EH (cell line): ENCODE results near the gene PNLIPRP3.
"Not testable (repeated sequence)": the region's sequence is repeated elsewhere in the genome, so short reads cannot be mapped to it uniquely, and the experiment has no call there.

ENCODE experiments used
- DNase-seq: peaks from one replicate; pipeline ENCODE4 v3.0.0-alpha.2; 2015; ENCODE audit warnings: low read depth

The PNLIPRP3 gene

DNA sequence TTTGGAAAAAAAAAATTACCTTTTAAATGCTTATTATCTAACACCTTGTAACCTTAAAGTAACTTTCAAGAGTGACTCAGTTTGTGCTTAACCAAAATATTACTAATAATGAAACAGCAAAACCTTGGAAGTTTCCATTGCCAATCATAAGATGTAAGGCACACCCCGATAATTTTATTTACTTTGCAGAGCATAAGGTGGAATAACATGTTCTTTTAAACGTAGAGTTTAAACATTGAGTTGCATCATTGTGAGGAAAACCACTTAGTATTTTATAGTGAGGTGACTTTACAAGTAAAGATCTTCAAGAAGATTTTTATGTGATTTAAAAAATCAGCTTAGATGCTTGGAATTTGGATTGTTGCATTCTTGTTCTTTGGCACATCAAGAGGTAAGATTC is at the start of gene PNLIPRP3:
Gene PNLIPRP3 (plus strand): TSS at position 177 of the 400 bp plus-strand sequence. CDS start 166 bp downstream, at position 343.
- no peak for DNase-seq

- no peak for DNase-seq
Observed at GRCh38 chr10:116382290-116382689, 45.4 kb upstream of the PNLIPRP3 start.

DNA sequence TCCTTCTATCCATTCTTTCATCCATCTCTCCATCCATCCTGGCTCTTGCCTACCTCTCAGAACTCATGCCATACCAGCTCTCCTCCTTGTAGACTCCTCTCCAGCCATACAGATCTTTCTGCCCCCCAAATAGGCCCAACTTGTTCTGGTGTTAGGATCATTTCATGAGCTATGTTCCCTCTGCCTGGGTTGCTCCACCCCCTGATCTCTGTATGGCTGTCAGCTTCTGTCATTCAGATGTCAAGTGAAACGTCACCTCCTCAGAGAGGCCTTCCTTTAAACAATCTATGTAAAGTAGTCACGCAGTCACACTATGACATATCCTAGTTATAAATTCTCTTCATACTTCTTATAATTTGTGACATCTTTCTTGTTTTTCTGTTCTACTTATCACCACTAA is 42.3 kb upstream of the PNLIPRP3 start:
- no peak for DNase-seq

DNA sequence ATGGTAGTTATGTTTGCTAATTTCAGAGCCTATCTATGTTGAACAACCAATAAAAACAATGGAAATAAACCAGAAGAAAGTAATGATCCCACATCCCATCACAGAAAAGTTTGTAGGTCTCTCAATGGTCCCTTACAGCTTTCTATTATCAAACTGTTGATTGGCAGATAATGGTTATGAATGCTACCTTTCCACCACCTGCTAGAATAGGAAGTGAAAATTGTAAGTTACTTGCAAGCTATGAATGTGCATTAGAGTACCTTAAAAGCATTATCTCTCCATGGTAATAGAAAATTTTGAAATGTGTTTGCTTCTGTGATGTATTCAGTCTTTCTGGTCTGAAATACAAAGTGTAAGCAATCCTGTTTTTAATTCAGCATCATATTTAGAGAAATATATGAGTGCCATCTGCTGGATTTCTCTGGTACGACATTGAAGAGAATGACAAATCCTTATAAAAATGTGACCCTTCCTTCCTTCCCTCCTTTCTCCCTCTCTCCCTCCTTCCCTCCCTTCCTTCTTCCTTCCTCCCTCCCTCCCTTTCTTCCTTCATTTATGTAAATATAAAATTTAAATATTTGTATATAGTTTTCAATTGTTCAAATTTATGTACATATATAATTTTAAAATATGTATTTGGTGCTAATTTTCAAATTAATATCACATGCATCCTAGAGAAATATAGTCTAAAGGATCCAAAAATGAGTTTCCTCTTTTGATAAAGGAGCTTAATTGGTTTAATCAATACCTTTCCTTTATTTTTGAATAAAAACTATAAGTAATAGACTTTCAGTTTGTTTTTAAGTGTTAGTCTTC is 41.4 kb upstream of the PNLIPRP3 start:
- peak; percentile 40 for DNase-seq

- not testable (repeated sequence) for DNase-seq
Observed at GRCh38 chr10:116393246-116393831, 34.3 kb upstream of the PNLIPRP3 start.

- DNase-seq: no peak
Observed at GRCh38 chr10:116395223-116395985, 32.2 kb upstream of the PNLIPRP3 start.

GRCh38 chr10:116398224-116398623 is 29.4 kb upstream of the PNLIPRP3 start:
- DNase-seq: no peak

- DNase-seq: no peak
Observed at GRCh38 chr10:116402858-116403257, 24.8 kb upstream of the PNLIPRP3 start.

GRCh38 chr10:116403740-116404250 is 23.9 kb upstream of the PNLIPRP3 start:
- DNase-seq: peak; percentile 3

DNA sequence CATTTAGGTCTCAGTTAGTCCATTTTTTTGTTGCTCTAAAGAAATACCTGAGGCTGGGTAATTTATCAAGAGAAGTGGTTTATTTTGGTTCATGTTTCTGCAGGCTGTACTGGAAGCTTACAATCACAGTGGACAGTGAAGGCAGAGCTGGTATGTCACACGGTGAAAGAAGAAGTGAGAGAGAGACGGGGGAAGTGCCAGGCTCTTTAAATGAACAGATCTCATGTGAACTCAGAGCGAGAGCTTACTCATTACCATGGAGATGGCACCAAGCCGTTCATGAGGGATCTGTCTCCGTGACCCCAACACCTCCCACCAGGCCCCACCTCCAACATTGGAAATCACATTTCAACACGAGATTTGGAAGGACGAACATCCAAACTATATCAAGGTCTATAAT is 18.9 kb upstream of the PNLIPRP3 start:
- no peak for DNase-seq

DNA sequence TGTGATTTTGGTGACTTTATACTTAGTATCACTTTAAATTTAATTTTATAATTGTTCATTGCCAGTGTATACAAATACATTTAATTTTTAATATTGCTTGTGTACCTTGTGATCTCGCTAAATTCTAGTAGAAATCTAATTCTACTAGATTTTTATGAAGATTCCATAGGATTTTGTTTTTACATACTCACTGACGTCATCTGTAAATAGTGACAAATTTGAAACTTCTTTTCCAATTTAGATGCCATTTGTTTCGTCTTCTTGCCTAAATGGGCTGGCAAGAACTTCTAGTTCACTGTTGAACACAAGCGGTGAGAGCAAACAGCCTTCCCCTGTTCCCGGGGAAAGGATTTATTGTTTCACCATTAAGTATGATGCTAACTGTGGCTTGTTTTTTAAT is 17.3 kb upstream of the PNLIPRP3 start:
- no peak for DNase-seq

DNA sequence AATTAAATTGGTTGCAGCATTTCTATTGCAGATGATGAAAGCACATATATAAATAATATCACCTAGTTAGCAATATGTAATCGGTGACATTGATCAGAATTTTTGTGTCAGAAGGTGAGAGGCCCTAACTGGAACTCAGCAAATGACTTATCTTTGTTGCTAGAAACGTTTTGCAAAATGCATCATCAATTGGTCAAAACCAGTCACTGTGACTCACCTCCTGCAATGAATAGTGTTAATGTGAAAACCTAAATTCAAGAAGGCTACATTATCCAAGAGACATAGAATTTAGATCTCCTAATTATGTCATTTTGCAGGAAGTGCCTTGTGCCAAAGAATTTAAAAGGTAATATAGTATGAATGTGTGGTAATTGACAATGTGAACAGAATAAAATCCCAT is 9.8 kb upstream of the PNLIPRP3 start:
- DNase-seq: no peak

DNA sequence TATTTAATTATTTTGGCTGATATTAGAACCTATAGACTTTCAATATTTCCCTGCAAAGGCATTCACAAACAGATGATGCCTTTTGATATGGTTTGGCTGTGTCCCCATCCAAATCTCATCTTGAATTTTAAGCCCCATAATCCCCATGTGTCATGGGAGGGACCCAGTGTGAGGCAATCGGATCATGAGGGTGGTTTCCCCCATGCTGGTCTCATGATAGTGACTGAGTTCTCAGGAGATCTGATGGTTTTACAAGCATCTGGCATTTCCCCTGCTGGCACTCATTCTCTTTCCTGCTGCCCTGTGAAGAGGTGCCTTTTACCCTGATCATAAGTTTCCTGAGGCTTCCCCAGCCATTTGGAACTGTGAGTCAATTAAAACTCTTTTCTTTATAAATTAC is 9.3 kb upstream of the PNLIPRP3 start:
- DNase-seq: no peak

- DNase-seq: no peak
Observed at GRCh38 chr10:116421815-116422214, 5.8 kb upstream of the PNLIPRP3 start.

- DNase-seq: no peak
Observed at GRCh38 chr10:116429288-116429977, 1.8 kb downstream of the PNLIPRP3 start.

DNA sequence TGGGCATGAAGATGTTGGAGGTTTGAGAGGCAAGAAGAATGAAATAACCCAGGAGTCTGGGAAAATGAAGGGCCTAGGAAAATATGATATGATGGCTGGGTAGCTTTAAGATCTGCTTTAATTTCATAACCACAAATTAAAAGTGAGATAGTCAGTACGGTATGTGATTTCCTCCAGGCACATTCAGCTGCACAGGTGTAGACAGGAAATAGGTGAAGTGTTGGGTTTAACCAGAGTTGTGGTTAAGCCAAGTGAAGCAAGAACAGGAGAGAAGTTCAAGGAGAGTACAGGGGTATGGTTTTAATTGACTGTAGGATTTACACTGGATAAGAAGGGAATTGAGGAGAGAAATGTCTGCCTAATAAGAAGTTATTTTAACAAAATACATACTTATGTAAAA is 2.6 kb downstream of the PNLIPRP3 start:
- DNase-seq: no peak

DNA sequence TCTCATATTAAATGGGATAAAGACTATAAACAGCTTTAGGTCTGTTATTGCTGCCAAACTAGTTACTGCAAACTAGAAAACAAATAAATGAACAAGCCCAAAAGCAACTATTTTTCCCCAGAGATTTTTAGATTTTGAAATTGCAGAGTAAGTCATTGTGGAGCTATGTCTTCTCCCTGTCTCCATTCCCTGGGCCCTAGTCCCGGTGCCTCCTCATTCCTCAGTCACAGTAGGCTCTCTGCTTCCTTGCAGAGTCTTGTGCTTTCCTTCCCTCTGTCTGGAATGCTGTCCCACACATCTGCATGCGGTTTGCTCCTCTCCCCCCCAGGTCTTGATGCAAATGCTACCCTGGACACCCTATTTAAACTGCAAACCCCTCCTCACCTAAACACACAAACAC is 4.0 kb downstream of the PNLIPRP3 start:
- no peak for DNase-seq

GRCh38 chr10:116437076-116437692 is 9.5 kb downstream of the PNLIPRP3 start:
- no peak for DNase-seq

DNA sequence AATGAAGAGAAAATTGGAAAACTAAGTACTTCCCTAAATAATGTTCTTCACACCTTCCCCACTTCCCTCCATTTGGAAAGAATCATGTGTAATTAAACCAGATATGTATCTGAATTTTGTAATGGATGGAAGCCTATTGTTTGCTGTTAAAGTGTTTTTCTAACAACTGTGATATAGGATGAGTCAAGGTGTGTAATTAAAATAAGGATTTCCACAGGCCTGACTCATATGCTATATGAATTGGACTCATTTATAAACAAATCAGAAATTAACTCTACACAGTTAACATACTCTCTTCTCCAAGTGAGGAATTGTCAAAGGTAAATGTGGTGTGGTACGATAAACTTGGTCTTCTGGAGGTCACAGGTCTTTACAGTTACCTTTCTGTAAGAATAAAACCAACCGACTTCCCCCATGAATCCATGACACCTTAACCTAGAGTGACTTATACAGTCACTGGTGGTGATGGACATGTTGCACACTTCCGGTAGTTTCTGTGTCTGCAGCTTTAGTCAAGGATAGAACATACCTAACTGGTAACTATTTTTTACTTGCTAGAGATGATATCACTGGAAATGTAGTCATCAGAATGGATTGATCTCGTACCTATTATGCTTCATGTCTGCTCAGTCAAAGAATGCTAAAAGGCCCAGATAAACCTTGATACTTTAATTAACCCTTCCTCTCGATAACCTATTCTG is 12.8 kb downstream of the PNLIPRP3 start:
- DNase-seq: no peak

DNA sequence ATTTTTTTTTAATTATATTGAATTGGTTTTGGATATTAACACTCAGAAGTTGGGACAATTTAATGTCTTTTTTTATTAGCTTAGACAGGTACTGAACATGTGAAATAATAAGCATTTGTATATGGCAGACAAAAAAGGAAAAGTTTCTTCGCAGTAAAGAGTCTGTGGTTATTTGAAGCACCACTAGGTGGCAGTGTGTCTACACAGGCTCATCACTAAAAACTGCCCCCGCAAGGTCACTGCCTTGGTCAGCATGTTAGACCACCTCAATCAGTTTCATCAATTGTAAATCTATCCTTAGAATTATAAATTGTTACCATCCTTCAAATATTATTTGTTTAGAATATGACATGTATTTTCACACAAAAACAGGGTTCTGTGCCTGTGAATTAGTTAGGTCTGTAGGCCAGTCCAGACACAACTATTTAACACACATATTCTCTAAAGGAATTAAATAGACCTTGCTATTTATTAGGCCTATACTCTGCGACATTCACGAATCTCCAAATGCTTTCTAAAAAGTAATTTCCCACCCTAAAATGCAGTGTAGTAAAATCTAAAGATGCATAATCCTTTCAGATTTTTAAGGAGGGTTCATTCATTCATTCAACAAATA is 17.0 kb downstream of the PNLIPRP3 start:
- peak; percentile 42 for DNase-seq

DNA sequence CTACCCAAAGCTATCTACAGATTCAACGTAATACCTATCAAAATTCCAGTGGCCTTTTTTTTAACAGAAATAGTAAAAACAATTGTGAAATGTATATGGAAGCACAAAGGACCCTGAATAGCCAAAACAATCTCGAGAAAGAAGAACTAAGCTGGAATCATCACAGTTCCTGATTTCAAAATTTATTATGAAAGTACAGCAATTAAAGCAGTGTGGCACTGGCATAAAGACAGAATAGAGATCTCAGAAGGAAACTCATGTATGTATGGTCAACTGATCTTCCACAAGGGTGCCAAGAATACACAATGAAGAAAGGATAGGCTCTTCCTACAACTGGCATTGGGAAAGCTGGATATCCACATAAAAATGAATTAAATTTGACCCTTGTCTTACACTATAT is 23.2 kb downstream of the PNLIPRP3 start:
- no peak for DNase-seq
